A673 (cell line): ENCODE measurements around the gene PRELP.

ENCODE experiments used
- CTCF ChIP-seq: fragments of 300-800, 200-600 bp; sonication (generic); conservative IDR thresholded peaks from 2 replicates; pipeline ENCODE4 v1.5.1; 2017; ENCODE audit warnings: low read depth, mild to moderate bottlenecking, antibody characterized with exemption, low read length, moderate library complexity, mixed read lengths
- EZH2 ChIP-seq: fragments of 200-600 bp; sonication (generic); IDR thresholded peaks from 2 replicates; pipeline ENCODE4 v1.6.1; 2017; ENCODE audit warnings: borderline replicate concordance, low read depth, mild to moderate bottlenecking, mixed read lengths, antibody characterized with exemption, low read length; ENCODE audit not compliant: poor library complexity, severe bottlenecking

- TF ChIP-seq CTCF (no peak), EZH2 (no peak)
Observed at GRCh38 chr1:203488539-203488938, 12.9 kb downstream of the PRELP start.
